H1 (cell line): ENCODE results near the gene KRT35. TPM values are rescaled to one million over a fixed set of nuclear protein-coding genes. Genes with fewer than 3 reads are reported as not detected.

Source experiments
- CTCF ChIA-PET: fragments of 300-600 bp; sonication (Branson Sonifier 250); formaldehyde crosslinking; loops from one replicate; lab custom pipeline; 2021; ENCODE audit not compliant: partially characterized antibody; lab: Charles Lee
- POLR2A ChIA-PET: fragments of 300-600 bp; sonication (Branson Sonifier 250); formaldehyde crosslinking; loops from one replicate; lab custom pipeline; 2021; ENCODE audit warnings: inconsistent platforms; ENCODE audit not compliant: partially characterized antibody; lab: Charles Lee
- DNase-seq, 2 experiments: peaks; one replicate each; pipeline versions ENCODE4 v3.0.0 to v3.0.0-alpha.2; 2010 to 2022; ENCODE audit warnings: low spot score in 2 of 2, low read depth in 1 of 2, mixed read lengths in 1 of 2
- FAIRE-seq: peaks from 2 replicates; lab custom pipeline; 2011; peaks lifted over from hg19 to GRCh38; lab: Jason Lieb, UNC
- H2AFZ ChIP-seq: 2 replicates; pipeline ENCODE4 v1.8.1; 2012; ENCODE audit warnings: low read length, inconsistent platforms
- H2AK5ac ChIP-seq: 2 replicates; pipeline ENCODE4 v1.6.1; 2013; ENCODE audit warnings: low read depth, low read length
- H2BK120ac ChIP-seq: replicated peaks from 2 replicates; pipeline ENCODE3; 2013; ENCODE audit warnings: low read depth, low read length, inconsistent platforms
- H2BK12ac ChIP-seq: 2 replicates; pipeline ENCODE4 v1.6.1; 2013; ENCODE audit warnings: low read depth, low read length
- H2BK15ac ChIP-seq: 2 replicates; pipeline ENCODE4 v1.6.1; 2013; ENCODE audit warnings: low read length
- H2BK20ac ChIP-seq: 2 replicates; pipeline ENCODE4 v1.6.1; 2013; ENCODE audit warnings: low read length
- H2BK5ac ChIP-seq: 2 replicates; pipeline ENCODE4 v1.6.1; 2013; ENCODE audit warnings: low read depth, low read length
- H3K14ac ChIP-seq: 2 replicates; pipeline ENCODE4 v1.6.1; 2013; ENCODE audit warnings: inconsistent platforms; ENCODE audit not compliant: insufficient read length
- H3K18ac ChIP-seq: 2 replicates; pipeline ENCODE4 v1.6.1; 2013; ENCODE audit warnings: low read length; ENCODE audit errors: extremely low read depth
- H3K23ac ChIP-seq: 2 replicates; pipeline ENCODE4 v1.6.1; 2013; ENCODE audit warnings: inconsistent platforms; ENCODE audit not compliant: insufficient read length
- H3K23me2 ChIP-seq: 2 replicates; pipeline ENCODE4 v1.6.1; 2013; ENCODE audit warnings: low read depth, low read length
- H3K27ac ChIP-seq: 2 replicates; pipeline ENCODE4 v1.6.1; 2011; ENCODE audit warnings: low read depth, low read length, inconsistent platforms
- H3K27me3 ChIP-seq, 4 experiments: replicated peaks in 1 of 4; 1 replicate in 1 of 4; 2 replicates in 3 of 4; pipeline versions ENCODE4 v1.6.1 to v1.8.1; 2011 to 2013; ENCODE audit warnings: low read length in 3 of 4, mild to moderate bottlenecking in 3 of 4, inconsistent platforms in 2 of 4, mixed read lengths in 2 of 4, moderate library complexity in 1 of 4; ENCODE audit not compliant: control insufficient read depth in 3 of 4, insufficient read depth in 3 of 4; ENCODE audit errors: extremely low read depth in 1 of 4
- H3K36me3 ChIP-seq, 4 experiments: 2 replicates each; pipeline versions ENCODE4 v1.6.1 to v1.8.1; 2011 to 2013; ENCODE audit warnings: mild to moderate bottlenecking in 4 of 4, low read length in 3 of 4, moderate library complexity in 2 of 4, control low read depth in 1 of 4, inconsistent platforms in 1 of 4; ENCODE audit not compliant: insufficient read depth in 4 of 4, control insufficient read depth in 2 of 4
- H3K4ac ChIP-seq: replicated peaks from 2 replicates; pipeline ENCODE3; 2013; ENCODE audit warnings: low read length, low read depth, mixed read lengths, inconsistent platforms; ENCODE audit not compliant: insufficient read length
- H3K4me1 ChIP-seq, 4 experiments: replicated peaks in 1 of 4; 1 replicate in 1 of 4; 2 replicates in 3 of 4; pipeline versions ENCODE4 v1.6.1 to v1.8.1; 2011 to 2013; ENCODE audit warnings: low read length in 3 of 4, inconsistent platforms in 2 of 4, mixed read lengths in 1 of 4; ENCODE audit not compliant: insufficient read depth in 4 of 4, control insufficient read depth in 3 of 4
- H3K4me2 ChIP-seq, 2 experiments: 2 replicates each; pipeline versions ENCODE4 v1.6.1 to v1.8.1; 2011 to 2013; ENCODE audit warnings: low read depth in 2 of 2, low read length in 2 of 2, control low read depth in 1 of 2, inconsistent platforms in 1 of 2, mild to moderate bottlenecking in 1 of 2; ENCODE audit not compliant: insufficient read depth in 1 of 2
- H3K4me3 ChIP-seq, 4 experiments: fragments of 200-600, 300-600 bp in 1 of 4; sonication (generic), shearing (Covaris generic), sonication (Bioruptor Twin) in 1 of 4; 2 replicates each; pipeline versions ENCODE4 v1.5.1 to v1.8.1; 2011 to 2016; ENCODE audit warnings: low read length in 4 of 4, low read depth in 3 of 4, control low read depth in 2 of 4, inconsistent platforms in 2 of 4, mild to moderate bottlenecking in 2 of 4, mixed read lengths in 1 of 4, moderate library complexity in 1 of 4; ENCODE audit not compliant: insufficient read depth in 2 of 4; ENCODE audit errors: extremely low read depth in 1 of 4
- H3K56ac ChIP-seq: replicated peaks from 2 replicates; pipeline ENCODE3; 2013; ENCODE audit warnings: low read depth, mild to moderate bottlenecking, mixed read lengths, low read length, inconsistent platforms; ENCODE audit not compliant: insufficient read length
- H3K79me1 ChIP-seq: 2 replicates; pipeline ENCODE4 v1.6.1; 2013; ENCODE audit warnings: low read depth, low read length, control low read depth
- H3K79me2 ChIP-seq, 2 experiments: 2 replicates each; pipeline versions ENCODE4 v1.6.1 to v1.8.1; 2012 to 2013; ENCODE audit warnings: low read length in 2 of 2, mild to moderate bottlenecking in 2 of 2, inconsistent platforms in 1 of 2; ENCODE audit not compliant: insufficient read depth in 2 of 2, control insufficient read depth in 1 of 2
- H3K9ac ChIP-seq, 4 experiments: replicated peaks in 1 of 4; 1 replicate in 1 of 4; 2 replicates in 3 of 4; pipeline versions ENCODE4 v1.6.1 to v1.8.1; 2011 to 2013; ENCODE audit warnings: low read depth in 3 of 4, low read length in 3 of 4, control low read depth in 2 of 4, mild to moderate bottlenecking in 2 of 4, moderate library complexity in 2 of 4, inconsistent platforms in 1 of 4; ENCODE audit errors: extremely low read depth in 1 of 4
- H3K9me3 ChIP-seq, 2 experiments: 2 replicates each; pipeline versions ENCODE4 v1.6.1 to v1.8.1; 2012 to 2013; ENCODE audit warnings: mild to moderate bottlenecking in 2 of 2, moderate library complexity in 2 of 2, control low read depth in 1 of 2, inconsistent platforms in 1 of 2, low read depth in 1 of 2, low read length in 1 of 2, mixed read lengths in 1 of 2; ENCODE audit not compliant: insufficient read depth in 2 of 2
- H4K20me1 ChIP-seq, 2 experiments: replicated peaks in 1 of 2; 2 replicates each; pipeline versions ENCODE3 to v1.8.1; 2011 to 2013; ENCODE audit warnings: inconsistent platforms in 2 of 2, low read length in 2 of 2, mild to moderate bottlenecking in 1 of 2; ENCODE audit not compliant: insufficient read depth in 2 of 2, control insufficient read depth in 1 of 2
- H4K5ac ChIP-seq: 2 replicates; pipeline ENCODE4 v1.6.1; 2013; ENCODE audit warnings: low read length, low read depth, mixed read lengths, inconsistent platforms; ENCODE audit not compliant: insufficient read length
- H4K8ac ChIP-seq: 2 replicates; pipeline ENCODE4 v1.8.0; 2013; ENCODE audit warnings: mild to moderate bottlenecking, moderate library complexity, low read length, inconsistent platforms; ENCODE audit not compliant: insufficient read depth; ENCODE audit errors: extremely low read depth
- H4K91ac ChIP-seq: replicated peaks from 2 replicates; pipeline ENCODE3; 2013; ENCODE audit warnings: low read length, mixed read lengths, inconsistent platforms; ENCODE audit not compliant: insufficient read length
- CBX8 ChIP-seq: fragments of 300-800, 300-1000 bp; sonication (generic); IDR thresholded peaks from 2 replicates; pipeline ENCODE4 v1.7.1; 2016; ENCODE audit warnings: low read depth, low read length, borderline replicate concordance
- CREB1 ChIP-seq: IDR thresholded peaks from 2 replicates; pipeline ENCODE4 v1.6.1; 2012; ENCODE audit warnings: inconsistent platforms
- E2F6 ChIP-seq: IDR thresholded peaks from 2 replicates; pipeline ENCODE4 v1.6.1; 2012; ENCODE audit warnings: inconsistent platforms
- EP300 ChIP-seq, 2 experiments: IDR thresholded peaks; 1 replicate in 1 of 2; 2 replicates in 1 of 2; pipeline ENCODE4 v1.6.1; 2011 to 2012; ENCODE audit warnings: low read depth in 2 of 2, low read length in 2 of 2, mild to moderate bottlenecking in 2 of 2, borderline replicate concordance in 1 of 2, inconsistent platforms in 1 of 2, moderate library complexity in 1 of 2
- GABPA ChIP-seq: IDR thresholded peaks from 2 replicates; pipeline ENCODE4 v1.6.1; 2011; ENCODE audit warnings: mild to moderate bottlenecking, low read length, moderate library complexity, borderline replicate concordance; ENCODE audit not compliant: insufficient read depth
- GTF2F1 ChIP-seq: IDR thresholded peaks from 2 replicates; pipeline ENCODE4 v1.6.1; 2012; ENCODE audit warnings: low read depth, low read length, improper control_type of control experiment, borderline replicate concordance
- JUN ChIP-seq: IDR thresholded peaks from 2 replicates; pipeline ENCODE4 v1.6.1; 2011; ENCODE audit warnings: low read depth, mild to moderate bottlenecking, improper control_type of control experiment, low read length
- POLR2AphosphoS5 ChIP-seq: IDR thresholded peaks from 2 replicates; pipeline ENCODE4 v1.6.1; 2011; ENCODE audit warnings: low read depth, low read length
- SAP30 ChIP-seq: fragments of 300-600 bp; sonication (generic); IDR thresholded peaks from 2 replicates; pipeline ENCODE4 v1.7.1; 2012; ENCODE audit warnings: low read length, moderate library complexity, mild to moderate bottlenecking, inconsistent platforms; ENCODE audit not compliant: insufficient read depth, insufficient replicate concordance
- SRF ChIP-seq: IDR thresholded peaks from 2 replicates; pipeline ENCODE4 v1.6.1; 2011; ENCODE audit warnings: mild to moderate bottlenecking, low read depth, low read length, moderate library complexity
- TAF1 ChIP-seq: IDR thresholded peaks from 2 replicates; pipeline ENCODE4 v1.6.1; 2011; ENCODE audit warnings: mild to moderate bottlenecking, low read depth, low read length
- whole genome bisulfite sequencing, 2 experiments: shearing (Covaris generic) in 1 of 2; methylation state at CpG; one replicate each; pipeline versions ENCODE4 v1.1.6 to v1.1.7; 2013 to 2015; ENCODE audit warnings: low lambda C conversion rate in 2 of 2, mixed read lengths in 2 of 2, inconsistent platforms in 1 of 2, low coverage in 1 of 2, missing lambda C conversion rate in 1 of 2; ENCODE audit not compliant: insufficient replicate concordance in 2 of 2, insufficient coverage in 1 of 2, insufficient read length in 1 of 2; ENCODE audit errors: extremely low coverage in 1 of 2, missing lambda C conversion rate in 1 of 2; 5-methylcytosine and 5-hydroxymethylcytosine counted together
- polyA plus RNA-seq, 7 experiments: library from polyadenylated mRNA; depleted of rRNA in 3 of 7; stranded (reverse) in 5 of 7; unstranded in 2 of 7; fragments of >200 nt in 5 of 7; fragments of 200-250 nt in 2 of 7; gene quantifications; 1 replicate in 5 of 7; 2 replicates in 1 of 7; 4 replicates in 1 of 7; pipeline versions ENCODE4 v1.2.1 to v1.2.3, GENCODE V29; 2011 to 2013; ENCODE audit warnings: missing spikeins in 2 of 7, mixed read lengths in 2 of 7
- total RNA-seq: library from RNA; stranded (reverse); fragmentation: NEBNext Ultra II Directional; extraction: Animal tissue kit (Norgen Biotek cat#: 25700); gene quantifications from 2 replicates; pipeline ENCODE4 v1.2.1, GENCODE V29; 2021

The KRT35 gene
- total and polyA plus RNA-seq, 2 of the 8 experiments (the other 6 are each of a cell fraction or from before 2014, with no cell fraction given): not detected

- Histone ChIP-seq H2BK20ac (no peak overlapping the region), H3K14ac (no peak overlapping the region), H3K4me3 (no peak overlapping the region), H3K27ac (no peak overlapping the region), H3K9ac (no peak overlapping the region), H2BK5ac (no peak overlapping the region), H3K23me2 (no peaks in the 10 kb centered on the region; the same call in 1 of the 2 replicates), H4K91ac (no peak overlapping the region), H2AFZ (no peak overlapping the region), H4K20me1 (no peaks in the 10 kb centered on the region), H2AK5ac (no peak overlapping the region), H3K36me3 (no peaks in the 10 kb centered on the region), H3K23ac (no peak overlapping the region), H3K79me1 (no peaks in the 10 kb centered on the region), H2BK12ac (0 out of 2 replicates have a peak overlapping the region, but pooled peaks have one; percentile 42), H3K18ac (no peak overlapping the region), H3K9me3 (no peaks in the 10 kb centered on the region), H3K27me3 (no peaks in the 10 kb centered on the region; a peak in 1 of 7 replicates), H2BK120ac (no peak overlapping the region), H3K4me1 (peaks cover 0 to 5% (median 3%) of the 10 kb centered on the region in 4 experiments; a peak in 5 of 7 replicates), H3K4ac (no peak overlapping the region), H3K56ac (no peak overlapping the region), H4K8ac (no peak overlapping the region), H4K5ac (no peak overlapping the region), H3K79me2 (no peaks in the 10 kb centered on the region), H2BK15ac (0 out of 2 replicates have a peak overlapping the region, but pooled peaks have one; percentile 12), H3K4me2 (no peak overlapping the region)
- ChIA-PET POLR2A (interaction anchor here (0.7 to 2.5 kb wide), 2 partner anchors 16 to 17 kb away, joined by 3 to 8 read pairs; no protein-coding TSS in a partner anchor), CTCF (interaction anchor here (0.8 to 33.9 kb wide), 6 partner anchors 10 to 160 kb away, joined by 3 to 427 read pairs (median 4); partner anchors contain the start of gene KRT19)
- FAIRE-seq: no peak
- DNase-seq: no peak
- TF ChIP-seq CBX8 (no peak), CREB1 (no peak), GTF2F1 (no peak), TAF1 (no peak), E2F6 (no peak), SAP30 (no peak), EP300 (IDR thresholded peaks at IDR 0.05; ENCODE audit: borderline replicate concordance in 1 of 2, low read depth in 2 of 2, low read length in 2 of 2) (no peak), POLR2AphosphoS5 (no peak), JUN (no peak), GABPA (no peak), SRF (no peak)
- WGBS, 2 experiments: 74% methylated on average over 2 of the region's 4 CpGs; no CpG with 5 or more reads in 1 of the 2 experiments
Observed at GRCh38 chr17:41511116-41511515, 30.2 kb upstream of the KRT35 start.
